HEK293T (cell line): ENCODE results near the gene ANXA11.

Experiments used
- ARNT ChIP-seq: fragments of 450-650 bp; IDR thresholded peaks from 2 replicates; pipeline ENCODE4 v1.6.1; 2017; ENCODE audit warnings: mild to moderate bottlenecking
- SP1 ChIP-seq: fragments of 450-650 bp; IDR thresholded peaks from 2 replicates; pipeline ENCODE4 v1.6.1; 2017

GRCh38 chr10:80252296-80252887, 47.1 kb upstream of the ANXA11 start:
- TF ChIP-seq ARNT, result no peak
- no peak for TF ChIP-seq SP1
